Measurements from ENCODE around the gene ARL14EPL.

Gene ARL14EPL

GRCh38 chr5:116032094-116032517 lies at the start of gene ARL14EPL:
Gene ARL14EPL (plus strand): TSS chr5:116032472. CDS start chr5:116051466, 18,994 bp downstream.
- no peak for DNase-seq

- no peak for DNase-seq
These were observed 48.8 kb upstream of the ARL14EPL start for GRCh38 chr5:115983519-115983918.

DNA sequence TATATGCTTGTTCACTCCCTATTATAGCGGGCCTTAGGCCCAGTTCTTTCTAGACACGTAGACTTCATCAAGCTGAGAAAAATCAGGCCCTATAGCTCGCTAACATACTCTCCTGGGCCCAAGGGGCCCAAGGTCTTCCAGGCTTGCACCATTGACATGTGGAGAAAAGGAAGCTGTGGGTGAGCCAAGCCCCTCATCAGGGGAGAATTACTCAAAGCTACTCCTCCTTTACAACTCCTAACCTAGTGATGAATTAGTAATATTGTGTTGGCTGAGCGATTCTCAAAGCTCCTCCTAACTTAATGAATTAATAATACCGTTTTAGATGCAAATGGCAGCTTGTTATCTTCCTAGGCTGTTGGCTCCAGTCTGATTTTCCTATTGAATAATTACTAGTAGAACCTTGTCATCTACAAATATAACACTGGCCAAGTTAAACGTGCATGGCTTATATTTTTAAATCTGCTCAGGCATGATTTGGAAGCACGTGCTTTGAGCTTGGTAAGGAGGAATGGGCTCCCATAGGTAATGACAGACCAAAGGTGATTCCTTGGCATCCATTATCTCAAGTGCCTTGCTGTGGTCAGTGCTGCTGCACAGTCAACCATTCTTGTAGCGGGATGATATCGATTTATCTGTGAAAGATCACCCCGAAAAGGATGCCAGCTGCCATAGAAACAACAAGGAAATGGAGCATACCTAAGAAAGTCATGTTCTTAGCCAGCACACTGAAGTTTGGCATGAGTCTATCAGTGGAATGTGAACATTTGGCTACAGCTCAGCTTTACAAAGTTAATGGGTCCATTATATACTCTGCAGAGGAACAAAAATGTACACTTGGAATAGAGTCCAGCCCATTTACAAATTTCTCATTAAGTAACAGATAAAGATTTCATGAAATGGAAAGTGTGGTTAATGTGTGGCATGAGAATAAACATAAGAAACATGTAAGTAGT lies 46.2 kb upstream of the ARL14EPL start:
- DNase-seq, result no peak

- no peak for DNase-seq
These were observed 44.3 kb upstream of the ARL14EPL start for GRCh38 chr5:115988002-115988401.

- DNase-seq, result no peak
These were observed 39.4 kb upstream of the ARL14EPL start for GRCh38 chr5:115992848-115993350.

DNA sequence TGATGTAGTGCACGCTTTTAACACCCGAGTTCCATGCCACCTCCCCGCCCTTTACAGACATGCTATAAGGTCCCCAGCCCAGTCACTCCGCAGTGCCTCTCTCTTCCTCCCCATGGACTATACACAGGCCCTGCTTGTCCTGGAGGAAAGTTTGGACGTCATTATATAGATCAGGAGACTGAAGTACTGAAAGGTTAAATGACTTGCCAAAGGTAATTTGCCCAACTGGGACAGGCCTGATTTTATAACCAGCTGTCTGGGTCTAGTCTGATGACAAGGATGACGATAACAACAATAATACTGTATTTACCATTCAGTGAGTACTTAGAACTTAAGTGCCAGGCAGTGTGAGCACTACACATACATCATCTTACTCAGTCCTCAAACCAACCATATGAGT lies 36.9 kb upstream of the ARL14EPL start:
- DNase-seq, result no peak

DNA sequence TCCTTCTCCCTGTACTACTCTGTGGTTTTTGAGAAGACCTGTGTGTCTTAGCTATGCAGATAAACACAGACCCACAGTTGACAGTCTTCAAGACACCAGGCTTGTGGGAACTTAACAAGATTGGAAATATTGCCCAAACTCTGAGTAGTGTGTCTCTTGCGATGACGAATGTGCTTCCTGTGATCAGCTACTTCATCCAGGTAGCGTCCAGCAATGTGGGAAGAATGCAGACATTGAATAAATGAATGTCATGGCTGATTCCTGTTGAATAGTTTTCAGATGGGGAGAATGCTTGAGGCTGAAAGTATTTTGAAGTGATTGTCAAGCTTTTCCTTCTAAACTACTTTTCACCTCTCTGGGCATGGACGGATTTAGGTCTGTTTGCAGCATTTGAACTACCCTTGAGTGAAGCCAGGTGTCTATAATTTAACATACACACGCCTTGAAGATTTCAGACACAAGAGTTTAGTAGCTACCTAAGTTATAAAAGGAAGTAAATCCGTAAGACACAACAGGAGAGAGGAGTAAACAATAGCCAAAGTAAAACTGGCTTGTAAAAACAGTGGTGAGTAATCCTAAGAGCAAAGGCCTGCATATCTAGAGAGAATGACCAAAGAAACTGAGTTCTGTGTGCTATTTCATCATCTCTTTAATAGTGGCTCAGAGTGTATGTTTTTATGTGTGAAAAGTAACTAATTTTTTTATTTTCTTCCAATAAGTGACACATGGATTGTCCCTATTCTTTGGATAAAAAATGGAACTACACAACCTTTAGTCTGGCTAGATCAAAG lies 30.0 kb upstream of the ARL14EPL start:
- DNase-seq, result no peak

DNA sequence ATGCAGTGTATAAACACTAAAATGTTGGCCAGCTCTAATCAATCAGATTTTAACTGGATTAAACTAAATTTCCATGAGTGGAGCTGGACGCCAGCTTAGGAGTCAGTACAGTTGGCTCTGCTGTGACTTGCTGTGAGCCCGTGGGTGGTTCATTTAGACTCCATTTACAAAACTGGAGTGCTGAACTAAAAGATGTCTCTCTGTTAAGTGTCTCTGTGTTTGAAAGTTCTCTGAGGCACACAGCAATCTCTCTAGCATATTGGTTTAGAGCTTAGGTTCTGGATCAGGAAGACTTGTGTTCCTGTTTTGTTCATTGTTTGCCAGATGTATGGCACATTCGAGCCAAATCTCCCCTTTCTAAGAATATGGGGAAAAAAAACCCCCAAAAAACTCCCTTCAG lies 28.0 kb upstream of the ARL14EPL start:
- DNase-seq, result no peak

DNA sequence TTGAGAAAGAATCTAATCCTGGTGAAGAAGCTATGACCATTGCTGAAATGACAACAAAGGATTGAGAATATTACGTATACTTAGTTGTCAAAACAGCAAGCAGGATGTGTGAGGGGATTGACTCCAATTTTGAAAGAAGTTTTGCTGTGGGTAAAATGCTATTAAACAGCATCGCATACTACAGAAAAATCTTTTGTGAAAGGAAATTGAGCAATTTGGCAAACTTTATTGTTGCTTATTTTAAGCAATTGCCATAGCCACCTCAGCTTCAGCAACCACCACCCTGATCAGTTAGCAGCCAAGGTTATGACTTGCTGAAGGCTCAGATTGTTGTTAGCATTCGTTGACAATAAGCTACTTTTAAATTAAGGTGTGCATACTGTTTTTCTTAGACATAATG lies 22.5 kb upstream of the ARL14EPL start:
- DNase-seq, result no peak

DNA sequence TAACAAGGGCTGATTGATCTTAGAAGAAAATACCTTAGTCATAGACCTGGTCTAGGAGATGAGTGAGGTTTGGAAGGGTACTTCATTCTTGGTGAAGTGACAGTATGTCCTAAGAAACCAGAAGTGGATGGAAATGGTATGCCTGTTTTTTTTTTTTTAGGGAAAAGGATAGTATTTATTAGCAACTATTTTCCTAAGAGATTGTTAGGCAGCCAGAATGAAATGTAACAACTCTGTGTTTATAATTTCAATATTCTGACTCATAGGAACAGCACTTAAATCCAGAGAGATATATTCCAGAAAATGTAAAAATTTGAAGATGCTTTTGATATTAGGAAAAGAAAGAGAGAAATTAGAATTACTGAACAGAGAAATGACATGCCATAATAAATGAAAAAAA lies 21.2 kb upstream of the ARL14EPL start:
- no peak for DNase-seq

DNA sequence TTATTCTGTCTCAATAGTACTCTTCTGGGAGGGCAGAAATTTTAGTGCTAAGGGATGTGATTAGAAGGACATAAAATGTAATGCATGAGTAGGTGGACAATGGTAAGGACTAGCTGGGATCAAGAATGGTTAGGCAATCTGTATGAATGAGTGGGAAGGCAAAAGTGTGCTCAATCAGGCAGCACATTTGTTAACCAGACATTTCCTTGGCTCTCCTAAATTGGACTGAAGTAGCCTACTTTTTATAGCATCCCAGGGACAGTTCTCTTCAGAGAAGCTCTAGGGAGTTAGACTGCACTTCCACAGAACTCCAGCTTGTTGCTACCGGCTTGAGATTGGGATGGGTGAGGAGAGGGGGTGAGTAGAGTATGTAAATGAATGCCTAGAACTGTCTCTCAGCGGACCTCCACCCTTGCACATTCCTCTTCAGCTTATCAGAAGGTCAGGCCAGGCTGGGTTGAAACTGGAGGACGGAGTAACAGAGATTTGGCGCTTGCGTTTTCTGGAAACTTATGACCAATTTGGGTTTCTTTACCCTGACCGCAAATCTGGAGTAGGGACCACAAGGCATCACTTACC lies 19.0 kb upstream of the ARL14EPL start:
- DNase-seq, result no peak

DNA sequence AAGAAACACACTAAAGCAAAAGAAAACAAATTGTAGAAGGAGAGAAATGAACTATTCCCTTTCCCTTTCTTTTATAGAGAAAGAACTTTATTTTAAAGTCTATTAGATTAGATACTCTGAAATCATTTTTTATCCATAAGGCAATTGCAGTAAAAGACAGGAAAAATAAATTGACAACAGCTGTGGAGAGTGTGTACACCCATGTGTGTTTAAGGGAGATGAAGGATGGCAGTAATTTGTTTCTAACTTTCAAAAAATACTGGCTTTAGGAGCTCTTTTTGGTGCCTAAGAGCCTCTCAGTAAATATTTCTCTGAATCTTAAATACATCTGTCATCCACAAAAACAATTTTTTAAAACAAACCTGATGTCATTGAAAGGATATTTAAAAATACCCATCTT lies 18.3 kb upstream of the ARL14EPL start:
- no peak for DNase-seq

- DNase-seq, result no peak
These were observed 8.7 kb upstream of the ARL14EPL start for GRCh38 chr5:116023619-116024018.

- DNase-seq, result no peak
These were observed 6.4 kb upstream of the ARL14EPL start for GRCh38 chr5:116025866-116026265.

- DNase-seq, result no peak
These were observed 719 bp downstream of the ARL14EPL start for GRCh38 chr5:116032991-116033390.

GRCh38 chr5:116035123-116035522 lies 2.9 kb downstream of the ARL14EPL start:
- DNase-seq, result no peak

DNA sequence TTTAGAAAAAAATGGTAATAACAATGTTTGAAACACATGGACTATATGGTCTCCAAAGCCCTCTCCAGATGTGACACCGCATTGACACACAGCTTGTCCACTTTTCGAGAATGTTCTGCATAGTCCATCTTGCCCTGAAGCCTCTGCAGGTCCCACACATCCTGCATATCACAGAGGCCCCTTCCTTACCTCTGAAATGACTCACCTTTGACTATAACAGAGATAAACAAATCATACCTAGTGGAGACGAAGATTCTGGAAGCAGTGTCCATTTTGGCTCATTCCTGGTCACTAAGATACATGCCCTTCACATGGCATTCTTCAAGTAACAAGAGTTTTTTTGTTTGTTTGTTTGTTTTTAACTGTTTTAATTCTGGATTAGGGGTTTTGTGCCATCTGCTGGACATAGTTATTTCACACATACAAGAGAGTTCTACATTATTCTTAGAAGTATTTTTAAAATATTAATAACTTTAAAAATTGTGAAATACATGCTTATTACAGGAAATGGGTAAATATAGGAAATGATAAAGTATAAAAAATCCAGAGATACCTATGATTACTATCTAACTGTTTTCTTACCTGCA lies 5.1 kb downstream of the ARL14EPL start:
- no peak for DNase-seq

- no peak for DNase-seq
These were observed 6.5 kb downstream of the ARL14EPL start for GRCh38 chr5:116038817-116039216.

DNA sequence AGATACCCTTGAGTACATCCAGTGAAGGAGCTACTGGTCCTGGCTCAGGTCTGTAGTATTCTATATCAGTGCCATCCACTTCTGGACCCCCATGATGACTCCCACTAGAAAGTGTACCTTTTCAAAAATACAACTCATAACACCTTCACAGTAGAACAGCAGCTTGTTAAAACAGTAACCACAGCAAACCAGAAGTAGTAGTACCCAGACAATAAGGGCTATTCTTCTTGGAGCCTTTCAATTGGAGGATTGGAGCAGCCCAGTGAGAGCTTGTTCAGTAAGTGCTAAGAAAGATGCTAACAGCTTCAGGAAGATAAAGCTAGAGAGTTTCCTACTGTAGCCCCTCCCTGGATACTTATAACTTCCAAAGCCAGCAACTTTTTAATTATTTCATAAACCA lies 10.1 kb downstream of the ARL14EPL start:
- DNase-seq, result no peak

- no peak for DNase-seq
These were observed 11.8 kb downstream of the ARL14EPL start for GRCh38 chr5:116044073-116044472.

DNA sequence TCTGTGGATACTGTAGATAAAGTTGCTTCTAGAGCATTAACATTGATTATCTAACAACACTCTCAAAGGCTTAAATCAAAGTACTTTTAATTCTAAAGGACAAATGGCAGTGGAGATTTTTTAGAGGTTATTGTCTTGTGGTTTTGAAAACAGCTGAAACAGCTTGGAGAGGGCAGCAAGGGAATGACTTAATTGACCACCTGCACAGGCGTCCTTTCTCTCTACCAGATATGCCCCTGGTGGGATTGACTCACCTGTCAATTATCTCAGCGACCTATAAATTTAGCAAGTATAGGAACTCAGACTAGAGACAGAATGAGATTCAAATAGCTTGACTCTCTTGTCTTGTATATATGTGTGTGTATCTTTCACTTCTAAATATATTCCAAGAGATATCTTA lies 13.5 kb downstream of the ARL14EPL start:
- DNase-seq, result no peak

DNA sequence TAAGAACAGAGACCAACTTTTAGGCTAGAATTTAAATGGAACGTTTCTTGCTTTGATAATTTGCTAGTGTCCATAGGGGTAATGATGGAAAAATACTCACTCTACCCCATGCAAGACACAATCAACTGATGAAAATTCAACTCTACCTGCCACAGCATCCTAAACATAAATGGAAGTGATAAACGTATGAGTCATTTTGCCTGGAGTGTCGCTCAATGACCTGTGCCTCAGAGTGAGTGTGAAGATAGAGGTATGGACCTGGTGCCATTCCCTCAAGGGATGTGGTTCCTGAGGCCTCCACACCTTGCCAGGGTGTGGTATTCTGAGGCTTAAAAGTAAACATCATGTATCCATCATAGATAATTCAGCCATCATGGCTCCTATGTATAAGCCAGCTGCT lies 14.0 kb downstream of the ARL14EPL start:
- DNase-seq, result no peak

- no peak for DNase-seq
These were observed 14.6 kb downstream of the ARL14EPL start for GRCh38 chr5:116046823-116047222.

All from NCI-H345 (cell line).